Common myeloid progenitor, CD34-positive (primary cell): ENCODE measurements around the gene NRG4.
"Not testable (repeated sequence)": the region's sequence is repeated elsewhere in the genome, so short reads cannot be mapped to it uniquely, and the experiment has no call there.

ENCODE experiments used
- CTCF ChIA-PET: fragments of 350-600 bp; sonication (Branson Sonifier 250); formaldehyde crosslinking; loops from one replicate; lab custom pipeline; 2021; ENCODE audit warnings: antibody characterized with exemption; lab: Charles Lee
- POLR2A ChIA-PET: fragments of 350-600 bp; sonication (Branson Sonifier 250); formaldehyde crosslinking; loops from one replicate; lab custom pipeline; 2021; ENCODE audit warnings: antibody characterized with exemption; lab: Charles Lee
- DNase-seq, 3 donors: peaks; one replicate each; pipeline versions ENCODE4 v3.0.0 to v3.0.0-alpha.2; 2013
- H3K27ac ChIP-seq, 2 experiments: 1 replicate in 1 of 2; 2 replicates in 1 of 2; pipeline ENCODE4 v1.7.0; 2013; ENCODE audit warnings: inconsistent platforms in 2 of 2, low read length in 2 of 2, mild to moderate bottlenecking in 2 of 2, low read depth in 1 of 2, moderate library complexity in 1 of 2; ENCODE audit not compliant: severe bottlenecking in 2 of 2, insufficient read depth in 1 of 2, poor library complexity in 1 of 2
- H3K27me3 ChIP-seq, 5 experiments: replicated peaks in 2 of 5; 1 replicate in 3 of 5; 2 replicates in 2 of 5; pipeline versions ENCODE4 v1.6.1 to v1.7.0; 2013; ENCODE audit warnings: low read length in 4 of 5, mild to moderate bottlenecking in 2 of 5, moderate library complexity in 2 of 5, inconsistent platforms in 1 of 5; ENCODE audit not compliant: insufficient read depth in 5 of 5, control insufficient read depth in 4 of 5
- H3K36me3 ChIP-seq, 4 experiments: 1 replicate in 2 of 4; 2 replicates in 2 of 4; pipeline versions ENCODE4 v1.6.1 to v1.7.0; 2013; ENCODE audit warnings: low read length in 3 of 4, control low read depth in 1 of 4, mild to moderate bottlenecking in 1 of 4; ENCODE audit not compliant: control insufficient read depth in 4 of 4, insufficient read depth in 4 of 4
- H3K4me1 ChIP-seq, 4 experiments: 1 replicate in 3 of 4; 2 replicates in 1 of 4; pipeline versions ENCODE4 v1.6.1 to v1.7.1; 2013; ENCODE audit warnings: low read length in 3 of 4, mild to moderate bottlenecking in 3 of 4, control low read depth in 1 of 4, inconsistent platforms in 1 of 4, moderate library complexity in 1 of 4; ENCODE audit not compliant: control insufficient read depth in 4 of 4, insufficient read depth in 4 of 4; ENCODE audit errors: control extremely low read depth in 1 of 4
- H3K4me3 ChIP-seq, 7 experiments: 1 replicate in 4 of 7; 2 replicates in 3 of 7; pipeline versions ENCODE4 v1.5.1 to v1.7.0; 2013; ENCODE audit warnings: mild to moderate bottlenecking in 7 of 7, low read length in 6 of 7, moderate library complexity in 6 of 7, inconsistent platforms in 2 of 7, low read depth in 2 of 7, control low read depth in 1 of 7; ENCODE audit not compliant: insufficient read depth in 4 of 7, control insufficient read depth in 1 of 7; ENCODE audit errors: extremely low read depth in 1 of 7
- H3K9me3 ChIP-seq, 5 experiments: 1 replicate in 4 of 5; 2 replicates in 1 of 5; pipeline versions ENCODE4 v1.6.1 to v1.7.1; 2013; ENCODE audit warnings: low read length in 4 of 5, mild to moderate bottlenecking in 2 of 5, inconsistent platforms in 1 of 5, low read depth in 1 of 5, moderate library complexity in 1 of 5; ENCODE audit not compliant: control insufficient read depth in 4 of 5, insufficient read depth in 2 of 5; ENCODE audit errors: control extremely low read depth in 1 of 5
- WGBS: methylation state at CpG from one replicate; pipeline ENCODE4 v1.1.5; 2013; ENCODE audit not compliant: insufficient coverage; 5-methylcytosine and 5-hydroxymethylcytosine counted together

NRG4 gene

GRCh38 chr15:76033438-76033837 is 21.2 kb upstream of the NRG4 start:
- peaks cover 0 to 3% (median 0%) of the 10 kb centered on the region in 5 experiments for H3K9me3 ChIP-seq
- no peaks in the 10 kb centered on the region for H3K27me3 ChIP-seq
- CTCF ChIA-PET = interaction anchor here (1.2 kb wide), 1 partner anchor 23 kb away, joined by 3 read pairs; no protein-coding TSS in a partner anchor
- DNase-seq = no peak
- H3K36me3 ChIP-seq = no peaks in the 10 kb centered on the region
- no peak overlapping the region for H3K4me3 ChIP-seq
- no peaks in the 10 kb centered on the region for H3K4me1 ChIP-seq
- no peak overlapping the region for H3K27ac ChIP-seq
- POLR2A ChIA-PET = interaction anchor here (0.6 kb wide), 1 partner anchor 1810 kb away, joined by 3 read pairs; no protein-coding TSS in a partner anchor
- no CpG with 5 or more reads among the region's 1 CpG for WGBS

GRCh38 chr15:76032046-76032445 is 19.8 kb upstream of the NRG4 start:
- Histone ChIP-seq H3K27ac (no peak overlapping the region), H3K4me1 (no peaks in the 10 kb centered on the region), H3K36me3 (no peaks in the 10 kb centered on the region), H3K27me3 (no peaks in the 10 kb centered on the region), H3K4me3 (no peak overlapping the region), H3K9me3 (peaks cover 0 to 3% (median 0%) of the 10 kb centered on the region in 5 experiments)
- DNase-seq = no peak
- no CpG with 5 or more reads among the region's 1 CpG for WGBS
- CTCF ChIA-PET = no interaction called here
- POLR2A ChIA-PET = interaction anchor here (0.7 kb wide), 1 partner anchor 23 kb away, joined by 3 read pairs; no protein-coding TSS in a partner anchor

- no peak overlapping the region for H3K4me3 ChIP-seq
- H3K27ac ChIP-seq = no peak overlapping the region
- no peaks in the 10 kb centered on the region for H3K27me3 ChIP-seq
- no peaks in the 10 kb centered on the region for H3K4me1 ChIP-seq
- ChIA-PET POLR2A (no interaction called here), CTCF (no interaction called here)
- 100% methylated on average over 3 of the region's 4 CpGs for WGBS
- peaks cover 0 to 9% (median 7%) of the 10 kb centered on the region in 5 experiments for H3K9me3 ChIP-seq
- H3K36me3 ChIP-seq = no peaks in the 10 kb centered on the region
- no peak for DNase-seq
Measured at GRCh38 chr15:76024021-76024768, 12.0 kb upstream of the NRG4 start.

- H3K4me3 ChIP-seq, POLR2A ChIA-PET, H3K27me3 ChIP-seq, CTCF ChIA-PET, H3K9me3 ChIP-seq, H3K27ac ChIP-seq, H3K36me3 ChIP-seq, DNase-seq: not testable (repeated sequence)
- WGBS = 100% methylated on average over 1 of the region's 4 CpGs
- H3K4me1 ChIP-seq = peaks cover 0 to 18% (median 8%) of the 10 kb centered on the region in 4 experiments
Measured at GRCh38 chr15:76013470-76013869, 1.2 kb upstream of the NRG4 start.

GRCh38 chr15:76010613-76011012 is 1.6 kb downstream of the NRG4 start:
- Histone ChIP-seq H3K4me1 (peaks cover 0 to 25% (median 14%) of the 10 kb centered on the region in 4 experiments), H3K4me3 (no peak overlapping the region), H3K36me3 (no peaks in the 10 kb centered on the region), H3K9me3 (no peaks in the 10 kb centered on the region), H3K27ac (no peak overlapping the region), H3K27me3 (no peaks in the 10 kb centered on the region)
- no CpG with 5 or more reads among the region's 2 CpGs for WGBS
- ChIA-PET POLR2A (no interaction called here), CTCF (no interaction called here)
- DNase-seq = no peak

- Histone ChIP-seq H3K4me1 (peaks cover 0 to 14% (median 9%) of the 10 kb centered on the region in 4 experiments), H3K36me3 (no peaks in the 10 kb centered on the region), H3K27me3 (no peaks in the 10 kb centered on the region), H3K9me3 (no peaks in the 10 kb centered on the region), H3K27ac (no peak overlapping the region), H3K4me3 (peak overlapping the region in 1 of 7 experiments; percentile 26)
- 0% methylated on average over 2 of the region's 2 CpGs for WGBS
- ChIA-PET CTCF (interaction anchor here (1.0 kb wide), 1 partner anchor 74 kb away, joined by 3 read pairs; no protein-coding TSS in a partner anchor), POLR2A (no interaction called here)
- peak; percentile 11 to 65 (median 61) for DNase-seq
Measured at GRCh38 chr15:76006136-76006778, 6.0 kb downstream of the NRG4 start.

GRCh38 chr15:76003364-76003763 is 8.9 kb downstream of the NRG4 start:
- H3K4me1 ChIP-seq = peaks cover 0 to 13% (median 3%) of the 10 kb centered on the region in 4 experiments
- no peak overlapping the region for H3K4me3 ChIP-seq
- no peak overlapping the region for H3K27ac ChIP-seq
- POLR2A ChIA-PET = no interaction called here
- H3K36me3 ChIP-seq = no peaks in the 10 kb centered on the region
- H3K27me3 ChIP-seq = no peaks in the 10 kb centered on the region
- CTCF ChIA-PET = no interaction called here
- no peaks in the 10 kb centered on the region for H3K9me3 ChIP-seq
- DNase-seq = no peak
